ENCODE data around the gene CAMK2D. TPM values are rescaled to one million over a fixed set of nuclear protein-coding genes. Genes with fewer than 3 reads are reported as not detected.

Gene CAMK2D
- total RNA-seq, 1 experiment from 2014 or later = 9.0 TPM

- Histone ChIP-seq H3K79me2 (ENCODE audit: insufficient read depth, low read length) (no peaks in the 10 kb centered on the region), H3K27me3 (ENCODE audit: insufficient read depth, low read length) (no peaks in the 10 kb centered on the region), H4K20me1 (ENCODE audit: control insufficient read depth, insufficient read depth, insufficient read length) (no peaks in the 10 kb centered on the region), H3K56ac (ENCODE audit: insufficient read length, low read depth, low read length) (no peak overlapping the region), H2BK120ac (ENCODE audit: low read depth, low read length, poor library complexity, severe bottlenecking) (no peak overlapping the region), H2AFZ (ENCODE audit: low read length) (no peak overlapping the region), H3K4me1 (ENCODE audit: insufficient read depth, low read length) (no peaks in the 10 kb centered on the region), H3K23me2 (ENCODE audit: insufficient read length, low read depth, low read length, poor library complexity, severe bottlenecking) (no peaks in the 10 kb centered on the region), H3K14ac (ENCODE audit: insufficient read depth, low read length) (no peak overlapping the region), H2BK20ac (ENCODE audit: low read depth, low read length, poor library complexity, severe bottlenecking) (no peak overlapping the region), H3K23ac (ENCODE audit: insufficient read length, low read depth, low read length) (no peak overlapping the region), H3K18ac (ENCODE audit: insufficient read length, low read depth, low read length) (no peak overlapping the region), H4K8ac (replicated peaks; ENCODE audit: insufficient read length, low read depth, low read length) (no peak overlapping the region), H4K5ac (ENCODE audit: insufficient read length, low read depth, low read length) (no peak overlapping the region), H3K4me2 (ENCODE audit: insufficient read depth, insufficient read length, low read length) (no peak overlapping the region), H2BK12ac (ENCODE audit: insufficient read length, low read depth, low read length) (no peak overlapping the region), H2BK15ac (ENCODE audit: low read depth, low read length) (no peak overlapping the region), H3K27ac (ENCODE audit: insufficient read length, low read depth, low read length) (no peak overlapping the region), H4K91ac (ENCODE audit: insufficient read length, low read depth, low read length) (no peak overlapping the region), H3K4ac (ENCODE audit: low read depth, low read length) (no peak overlapping the region), H3K9me3 (ENCODE audit: control insufficient read depth, low read depth, low read length) (no peaks in the 10 kb centered on the region), H2AK5ac (ENCODE audit: insufficient read length, low read length) (no peak overlapping the region), H2BK5ac (ENCODE audit: insufficient read length, low read length) (no peak overlapping the region), H3T11ph (ENCODE audit: low read length) (no peak overlapping the region), H3K9ac (ENCODE audit: extremely low read depth, insufficient read length, low read length) (no peak overlapping the region), H3K79me1 (ENCODE audit: insufficient read depth, low read depth, low read length, poor library complexity, severe bottlenecking) (no peaks in the 10 kb centered on the region)
- Mint-ChIP-seq H3K27ac (no peak overlapping the region), H3K9me3 (no peaks in the 10 kb centered on the region), H3K27me3 (ENCODE audit: low read depth) (no peaks in the 10 kb centered on the region), H3K4me1 (peaks cover 5 to 9% of the 10 kb centered on the region in 2 experiments), H3K4me3 (no peak overlapping the region), H3K36me3 (ENCODE audit: insufficient read depth in 1 of 3, low read depth in 3 of 3) (no peaks in the 10 kb centered on the region)
- no peak for DNase-seq
- TF ChIP-seq CTCF (conservative IDR thresholded peaks at IDR 0.05) = no peak
Measured at GRCh38 chr4:113482325-113482724, 279.2 kb downstream of the CAMK2D start.
